RWPE1 (cell line): ENCODE results near the gene CEP57L1.
A peak's percentile ranks its signal among the peaks of the same experiment; 100 is the strongest.
"Not testable (repeated sequence)": the region's sequence is repeated elsewhere in the genome, so short reads cannot be mapped to it uniquely, and the experiment has no call there.

ENCODE experiments used
- CTCF ChIA-PET: fragments of 350-600 bp; sonication (Branson Sonifier 250); formaldehyde crosslinking; extraction: SDS; loops from one replicate; lab custom pipeline; 2021; lab: Yijun Ruan, JAX
- POLR2A ChIA-PET: fragments of 400-600 bp; formaldehyde crosslinking; extraction: SDS; loops from one replicate; lab custom pipeline; 2020; ENCODE audit warnings: antibody characterized with exemption; ENCODE audit not compliant: low non-redundant PET; lab: Yijun Ruan, JAX
- DNase-seq: peaks from one replicate; pipeline ENCODE4 v3.0.0; 2012; ENCODE audit warnings: low spot score
- H3K27ac ChIP-seq: fragments of 450-650 bp; 2 replicates; pipeline ENCODE4 v1.5.1; 2017
- TF ChIP-seq, protein P1 (sequence below): fragments of 450-650 bp; conservative IDR thresholded peaks from 2 replicates; pipeline ENCODE4 v1.5.1; 2017; ENCODE audit warnings: low read depth, mild to moderate bottlenecking

Gene CEP57L1

DNA sequence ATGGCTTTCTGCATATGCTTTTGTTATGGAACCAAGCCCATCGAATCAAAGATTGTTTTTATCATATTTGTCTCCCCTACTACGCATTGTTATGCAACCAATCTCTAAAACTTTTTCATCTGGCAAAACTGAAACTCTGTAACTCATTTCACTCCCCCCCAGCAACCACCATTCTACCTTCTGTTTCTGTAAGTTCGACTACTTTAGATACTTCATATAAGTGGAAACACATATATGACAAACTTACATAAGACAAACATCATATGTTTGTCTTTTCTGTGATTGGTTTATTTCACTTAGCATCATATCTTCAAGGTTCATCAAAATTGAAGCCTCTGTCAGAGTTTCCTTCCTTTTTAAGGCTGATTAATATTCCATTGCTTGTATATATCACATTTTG, 34.8 kb downstream of the CEP57L1 start:
- CTCF ChIA-PET = no interaction called here
- POLR2A ChIA-PET = no interaction called here
- DNase-seq = no peak
- H3K27ac ChIP-seq = no peak overlapping the region
- TF ChIP-seq, protein P1, sequence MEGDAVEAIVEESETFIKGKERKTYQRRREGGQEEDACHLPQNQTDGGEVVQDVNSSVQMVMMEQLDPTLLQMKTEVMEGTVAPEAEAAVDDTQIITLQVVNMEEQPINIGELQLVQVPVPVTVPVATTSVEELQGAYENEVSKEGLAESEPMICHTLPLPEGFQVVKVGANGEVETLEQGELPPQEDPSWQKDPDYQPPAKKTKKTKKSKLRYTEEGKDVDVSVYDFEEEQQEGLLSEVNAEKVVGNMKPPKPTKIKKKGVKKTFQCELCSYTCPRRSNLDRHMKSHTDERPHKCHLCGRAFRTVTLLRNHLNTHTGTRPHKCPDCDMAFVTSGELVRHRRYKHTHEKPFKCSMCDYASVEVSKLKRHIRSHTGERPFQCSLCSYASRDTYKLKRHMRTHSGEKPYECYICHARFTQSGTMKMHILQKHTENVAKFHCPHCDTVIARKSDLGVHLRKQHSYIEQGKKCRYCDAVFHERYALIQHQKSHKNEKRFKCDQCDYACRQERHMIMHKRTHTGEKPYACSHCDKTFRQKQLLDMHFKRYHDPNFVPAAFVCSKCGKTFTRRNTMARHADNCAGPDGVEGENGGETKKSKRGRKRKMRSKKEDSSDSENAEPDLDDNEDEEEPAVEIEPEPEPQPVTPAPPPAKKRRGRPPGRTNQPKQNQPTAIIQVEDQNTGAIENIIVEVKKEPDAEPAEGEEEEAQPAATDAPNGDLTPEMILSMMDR = no peak

DNA sequence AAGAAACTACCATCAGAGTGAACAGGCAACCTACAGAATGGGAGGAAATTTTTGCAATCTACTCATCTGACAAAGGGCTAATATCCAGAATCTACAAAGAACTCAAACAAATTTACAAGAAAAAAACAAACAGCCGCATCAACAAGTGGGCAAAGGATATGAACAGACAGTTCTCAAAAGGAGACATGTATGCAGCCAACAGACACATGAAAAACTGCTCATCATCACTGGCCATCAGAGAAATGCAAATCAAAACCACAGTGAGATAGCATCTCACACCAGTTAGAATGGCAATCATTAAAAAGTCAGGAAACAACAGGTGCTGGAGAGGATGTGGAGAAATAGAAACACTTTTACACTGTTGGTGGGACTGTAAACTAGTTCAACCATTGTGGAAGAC, 40.3 kb downstream of the CEP57L1 start:
- CTCF ChIA-PET = not testable (repeated sequence)

DNA sequence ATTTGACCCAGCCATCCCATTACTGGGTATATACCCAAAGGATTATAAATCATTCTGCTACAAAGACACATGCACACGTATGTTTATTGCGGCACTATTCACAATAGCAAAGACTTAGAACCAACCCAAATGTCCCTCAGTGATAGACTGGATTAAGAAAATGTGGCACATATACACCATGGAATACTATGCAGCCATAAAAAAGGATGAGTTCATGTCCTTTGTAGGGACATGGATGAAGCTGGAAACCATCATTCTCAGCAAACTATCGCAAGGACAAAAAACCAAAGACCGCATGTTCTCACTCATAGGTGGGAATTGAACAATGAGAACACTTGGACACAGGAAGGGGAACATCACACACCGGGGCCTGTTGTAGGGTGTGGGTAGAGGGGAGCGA, 40.7 kb downstream of the CEP57L1 start:
- H3K27ac ChIP-seq, DNase-seq, POLR2A ChIA-PET, CTCF ChIA-PET: not testable (repeated sequence)

More for the DNA sequence above, 40.3 kb downstream of the CEP57L1 start:
- POLR2A ChIA-PET, DNase-seq, H3K27ac ChIP-seq: not testable (repeated sequence)

DNA sequence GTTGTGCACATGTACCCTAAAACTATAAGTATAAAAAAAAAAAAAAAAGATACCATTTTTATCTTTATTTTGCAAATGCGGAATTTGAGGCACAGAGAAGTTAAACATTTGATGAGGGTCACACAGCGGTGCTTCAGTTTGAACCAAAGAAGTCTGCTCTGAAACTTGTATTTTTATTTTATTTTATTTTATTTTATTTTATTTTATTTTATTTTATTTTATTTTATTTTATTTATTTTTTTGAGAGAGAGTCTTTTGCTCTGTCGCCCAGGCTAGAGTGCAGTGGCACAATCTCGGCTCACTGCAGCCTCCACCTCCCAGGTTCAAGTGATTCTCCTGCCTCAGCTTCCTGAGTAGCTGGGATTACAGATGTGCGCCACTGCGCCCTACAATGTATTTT, 41.2 kb downstream of the CEP57L1 start:
- POLR2A ChIA-PET, H3K27ac ChIP-seq, CTCF ChIA-PET, DNase-seq: not testable (repeated sequence)

DNA sequence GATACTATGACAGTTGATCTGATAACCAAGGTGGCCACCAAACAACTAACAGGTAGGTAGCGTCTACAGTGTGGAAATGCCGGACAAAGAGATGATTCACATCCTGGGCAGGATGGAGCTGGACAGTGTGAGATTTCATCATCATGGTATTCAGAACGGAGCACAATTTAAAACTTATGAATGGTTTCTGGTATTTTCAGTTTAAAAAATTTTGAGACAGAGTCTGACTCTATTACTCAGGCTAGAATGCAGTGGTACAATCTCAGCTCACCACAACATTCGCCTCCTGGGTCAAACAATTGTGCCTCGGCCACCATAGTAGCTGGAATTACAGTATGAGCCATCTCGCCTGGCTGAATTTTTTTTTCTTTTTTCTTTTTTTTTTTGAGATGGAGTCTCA, 43.8 kb downstream of the CEP57L1 start:
- DNase-seq = peak; percentile 9
- peak overlapping the region; percentile 78 for H3K27ac ChIP-seq
- TF ChIP-seq, protein P1 = no peak
- ChIA-PET CTCF (no interaction called here), POLR2A (no interaction called here)

DNA sequence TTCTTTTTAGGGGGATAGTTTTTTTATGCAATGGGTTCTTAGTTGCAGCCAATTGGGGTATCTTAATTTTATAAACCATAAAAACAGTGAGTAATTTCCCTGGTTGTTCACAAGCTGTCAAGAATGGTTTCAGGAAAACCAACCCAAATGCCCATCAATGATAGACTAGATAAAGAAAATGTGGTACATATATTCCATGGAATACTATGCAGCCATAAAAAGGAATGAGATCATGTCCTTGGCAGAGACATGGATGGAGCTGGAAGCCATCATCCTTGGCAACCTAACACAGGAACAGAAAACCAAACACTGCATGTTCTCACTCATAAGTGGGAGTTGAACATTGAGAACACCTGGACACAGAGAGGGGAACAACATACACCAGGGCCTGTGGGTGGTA, 46.8 kb downstream of the CEP57L1 start:
- CTCF ChIA-PET = not testable (repeated sequence)

DNA sequence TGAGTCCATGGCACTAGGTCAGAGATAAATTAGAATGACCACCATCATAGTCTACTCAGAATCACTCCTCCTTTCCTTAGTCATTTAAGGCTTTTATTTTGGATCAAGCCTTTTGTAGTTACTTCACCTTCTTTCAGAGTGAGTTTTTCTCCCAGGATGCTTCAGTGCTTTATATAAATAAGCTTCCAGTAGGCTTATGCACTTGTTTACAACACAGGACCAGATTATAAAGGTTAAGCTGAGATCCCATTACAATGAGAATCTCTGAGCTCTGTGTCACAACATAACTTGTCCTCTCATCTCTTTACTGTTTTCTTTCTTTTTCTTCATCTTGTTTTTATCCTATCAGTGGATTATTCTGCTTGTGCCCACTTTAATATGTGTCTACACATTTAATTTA, 47.9 kb downstream of the CEP57L1 start:
- no peak overlapping the region for H3K27ac ChIP-seq
- no peak for DNase-seq
- TF ChIP-seq, protein P1 = no peak
- ChIA-PET POLR2A (no interaction called here), CTCF (no interaction called here)

More for the DNA sequence above, 46.8 kb downstream of the CEP57L1 start:
- DNase-seq, H3K27ac ChIP-seq, POLR2A ChIA-PET: not testable (repeated sequence)

DNA sequence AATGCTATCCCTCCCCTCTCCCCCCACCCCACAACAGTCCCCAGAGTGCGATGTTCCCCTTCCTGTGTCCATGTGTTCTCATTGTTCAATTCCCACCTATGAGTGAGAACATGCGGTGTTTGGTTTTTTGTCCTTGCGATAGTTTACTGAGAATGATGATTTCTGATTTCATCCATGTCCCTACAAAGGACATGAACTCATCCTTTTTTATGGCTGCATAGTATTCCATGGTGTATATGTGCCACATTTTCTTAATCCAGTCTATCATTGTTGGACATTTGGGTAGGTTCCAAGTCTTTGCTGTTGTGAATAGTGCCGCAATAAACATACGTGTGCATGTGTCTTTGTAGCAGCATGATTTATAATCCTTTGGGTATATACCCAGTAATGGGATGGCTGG, 52.9 kb downstream of the CEP57L1 start:
- H3K27ac ChIP-seq, DNase-seq, POLR2A ChIA-PET, CTCF ChIA-PET: not testable (repeated sequence)

DNA sequence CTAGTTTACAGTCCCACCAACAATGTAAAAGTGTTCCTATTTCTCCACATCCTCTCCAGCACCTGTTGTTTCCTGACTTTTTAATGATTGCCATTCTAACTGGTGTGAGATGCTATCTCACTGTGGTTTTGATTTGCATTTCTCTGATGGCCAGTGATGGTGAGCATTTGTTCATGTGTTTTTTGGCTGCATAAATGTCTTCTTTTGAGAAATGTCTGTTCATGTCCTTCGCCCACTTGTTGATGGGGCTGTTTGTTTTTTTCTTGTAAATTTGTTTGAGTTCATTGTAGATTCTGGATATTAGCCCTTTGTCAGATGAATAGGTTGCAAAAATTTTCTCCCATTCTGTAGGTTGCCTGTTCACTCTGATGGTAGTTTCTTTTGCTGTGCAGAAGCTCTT, 53.4 kb downstream of the CEP57L1 start:
- POLR2A ChIA-PET, CTCF ChIA-PET, H3K27ac ChIP-seq, DNase-seq: not testable (repeated sequence)

DNA sequence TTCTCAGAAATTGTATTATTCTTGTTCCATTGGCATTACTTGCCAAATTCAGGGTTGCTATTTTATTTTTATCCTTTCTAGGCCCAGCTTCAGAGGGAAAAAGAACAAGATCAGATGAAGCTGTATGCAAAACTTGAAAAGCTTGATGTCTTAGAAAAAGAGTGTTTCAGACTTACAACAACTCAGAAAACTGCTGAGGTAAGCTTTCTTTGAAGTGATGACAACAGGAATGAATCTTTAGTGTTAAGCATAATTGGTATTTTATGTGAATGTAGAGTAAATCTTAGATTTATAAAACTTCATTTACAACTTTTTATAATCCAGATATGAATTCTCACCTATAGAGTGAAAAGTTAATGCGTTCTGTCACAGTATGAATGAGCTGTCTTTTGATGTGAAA, 58.4 kb downstream of the CEP57L1 start:
- CTCF ChIA-PET = no interaction called here
- POLR2A ChIA-PET = no interaction called here
- no peak for DNase-seq
- H3K27ac ChIP-seq = no peak overlapping the region
- TF ChIP-seq, protein P1 = no peak
